GM21723 (cell line): ENCODE results near the gene MSLN.

Source experiments
- ATAC-seq: cut with Tn5 transposase; IDR thresholded peaks from one replicate; pipeline ENCODE4 v1.9.1; 2021; ENCODE audit warnings: mild to moderate bottlenecking, moderate library complexity; ENCODE audit not compliant: unreplicated experiment

MSLN gene

DNA sequence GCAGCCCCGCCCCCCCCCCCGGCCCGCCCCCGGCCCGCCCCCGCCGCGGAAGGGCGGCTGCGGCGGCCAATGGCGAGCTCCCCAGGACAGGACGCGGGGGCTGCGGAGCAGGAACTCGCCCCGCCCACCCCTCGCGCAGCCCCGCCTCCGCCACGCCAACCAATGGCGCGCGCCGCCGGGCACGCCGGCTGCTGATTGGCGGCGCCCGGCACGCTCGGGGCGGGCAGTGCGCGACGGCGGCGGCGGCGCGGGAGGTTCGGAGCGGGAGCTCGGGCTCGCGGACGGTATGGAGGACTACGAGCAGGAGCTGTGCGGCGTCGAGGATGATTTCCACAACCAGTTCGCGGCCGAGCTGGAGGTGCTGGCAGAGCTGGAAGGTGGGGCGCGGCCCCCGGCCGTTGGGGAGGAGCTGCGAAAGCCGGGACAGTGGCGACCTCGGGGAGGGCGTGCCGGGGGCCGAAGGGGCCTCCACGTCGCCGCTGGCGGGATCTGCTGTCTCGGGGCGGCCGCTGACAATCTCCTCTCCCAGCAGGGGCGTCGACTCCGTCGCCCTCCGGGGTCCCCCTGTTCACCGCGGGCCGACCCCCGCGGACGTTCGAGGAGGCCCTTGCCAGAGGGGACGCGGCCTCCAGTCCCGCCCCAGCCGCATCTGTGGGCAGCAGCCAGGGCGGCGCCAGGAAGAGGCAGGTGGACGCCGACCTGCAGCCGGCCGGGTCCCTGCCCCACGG lies 28.0 kb downstream of the MSLN start, which contains the start of gene CHTF18:
Gene CHTF18 (plus strand): TSS at position 222 of the 728 bp plus-strand sequence. CDS start 65 bp downstream, at position 287.
- peak; percentile 61 for ATAC-seq

DNA sequence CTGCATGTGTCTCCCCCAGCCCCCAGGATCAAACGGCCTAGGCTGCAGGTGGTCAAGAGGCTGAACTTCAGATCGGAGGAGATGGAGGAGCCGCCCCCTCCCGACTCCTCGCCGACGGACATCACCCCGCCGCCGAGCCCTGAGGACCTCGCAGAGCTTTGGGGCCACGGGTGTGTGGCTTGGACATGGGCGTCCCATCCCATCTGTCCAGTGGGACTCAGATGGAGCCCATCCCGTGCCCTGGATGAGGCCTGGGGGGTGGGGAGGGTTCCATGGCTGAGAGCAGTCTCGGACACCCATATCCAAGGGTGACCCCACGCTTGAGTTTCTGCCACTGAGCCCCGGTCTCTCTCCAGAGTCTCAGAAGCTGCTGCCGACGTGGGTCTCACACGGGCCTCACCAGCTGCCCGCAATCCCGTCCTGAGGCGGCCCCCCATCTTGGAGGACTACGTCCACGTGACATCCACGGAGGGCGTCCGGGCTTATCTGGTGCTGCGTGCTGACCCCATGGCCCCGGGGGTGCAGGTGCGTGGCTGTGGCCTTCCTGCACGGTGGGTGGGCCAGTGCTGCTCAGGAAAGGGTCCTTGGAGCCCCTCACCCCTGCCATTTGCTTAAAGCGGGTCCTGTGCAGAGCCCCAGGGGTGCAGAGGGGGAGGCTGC lies 28.8 kb downstream of the MSLN start:
- ATAC-seq: no peak

DNA sequence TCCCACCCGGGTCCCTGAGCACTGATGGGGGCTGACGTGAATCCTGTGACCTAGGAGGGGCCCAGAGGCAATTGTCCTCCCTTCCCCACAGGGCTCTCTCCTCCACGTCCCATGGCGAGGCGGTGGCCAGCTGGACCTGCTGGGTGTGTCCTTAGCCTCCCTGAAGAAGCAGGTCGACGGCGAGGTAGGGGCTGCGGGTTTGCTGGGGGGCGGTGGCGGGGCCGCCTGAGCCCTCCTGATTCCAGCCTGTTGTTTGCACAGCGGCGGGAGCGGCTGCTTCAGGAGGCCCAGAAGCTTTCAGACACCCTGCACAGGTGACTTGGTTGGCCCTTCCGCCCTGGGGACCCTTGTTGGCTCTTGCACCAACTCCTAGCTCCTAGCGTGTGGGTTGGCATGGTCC lies 29.6 kb downstream of the MSLN start:
- ATAC-seq: no peak

DNA sequence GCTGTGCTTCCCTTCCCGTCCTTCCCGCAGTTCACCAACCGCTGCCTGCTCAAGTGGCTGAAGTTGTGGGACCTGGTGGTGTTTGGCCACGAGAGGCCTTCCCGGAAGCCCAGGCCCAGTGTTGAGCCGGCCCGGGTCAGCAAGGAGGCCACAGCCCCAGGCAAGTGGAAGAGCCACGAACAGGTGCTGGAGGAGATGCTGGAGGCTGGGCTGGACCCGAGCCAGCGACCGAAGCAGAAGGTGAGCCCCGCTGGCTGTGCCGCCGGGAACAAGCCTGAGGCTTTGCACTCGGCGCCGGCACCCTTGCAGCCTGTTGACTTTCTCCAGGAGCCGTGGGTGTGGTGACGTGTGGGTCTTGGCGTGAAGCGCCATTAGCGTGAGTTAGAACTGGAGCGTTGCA lies 30.6 kb downstream of the MSLN start:
- no peak for ATAC-seq

DNA sequence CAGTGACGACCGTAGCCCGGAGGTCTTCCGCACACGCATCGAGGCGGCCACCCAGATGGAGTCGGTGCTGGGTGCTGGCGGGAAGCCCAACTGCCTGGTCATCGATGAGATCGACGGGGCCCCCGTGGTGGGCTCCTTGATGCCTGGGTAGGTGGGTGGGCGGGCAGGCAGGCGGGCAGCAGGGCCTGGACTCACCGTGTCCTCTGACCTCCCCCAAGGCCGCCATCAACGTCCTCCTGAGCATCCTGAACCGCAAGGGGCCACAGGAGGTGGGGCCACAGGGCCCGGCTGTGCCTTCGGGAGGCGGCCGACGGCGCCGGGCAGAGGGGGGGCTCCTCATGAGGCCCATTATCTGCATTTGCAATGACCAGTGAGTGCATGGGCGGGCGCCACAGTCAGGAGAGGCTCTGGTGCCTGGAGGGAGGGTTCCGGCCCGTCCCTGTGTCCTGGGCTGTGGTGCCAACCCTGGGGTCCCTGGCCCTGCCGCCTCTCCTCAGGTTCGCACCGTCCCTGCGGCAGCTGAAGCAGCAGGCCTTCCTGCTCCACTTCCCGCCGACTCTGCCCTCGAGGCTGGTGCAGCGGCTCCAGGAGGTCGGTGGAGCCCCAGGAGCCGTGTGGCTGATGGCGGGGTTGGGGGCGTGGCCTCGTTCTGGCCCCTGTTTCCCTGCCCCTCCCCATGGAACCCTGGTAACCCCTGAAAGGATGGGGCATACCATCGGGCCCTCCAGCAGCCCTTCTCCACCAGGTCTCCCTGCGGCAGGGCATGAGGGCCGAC lies 31.9 kb downstream of the MSLN start:
- no peak for ATAC-seq

DNA sequence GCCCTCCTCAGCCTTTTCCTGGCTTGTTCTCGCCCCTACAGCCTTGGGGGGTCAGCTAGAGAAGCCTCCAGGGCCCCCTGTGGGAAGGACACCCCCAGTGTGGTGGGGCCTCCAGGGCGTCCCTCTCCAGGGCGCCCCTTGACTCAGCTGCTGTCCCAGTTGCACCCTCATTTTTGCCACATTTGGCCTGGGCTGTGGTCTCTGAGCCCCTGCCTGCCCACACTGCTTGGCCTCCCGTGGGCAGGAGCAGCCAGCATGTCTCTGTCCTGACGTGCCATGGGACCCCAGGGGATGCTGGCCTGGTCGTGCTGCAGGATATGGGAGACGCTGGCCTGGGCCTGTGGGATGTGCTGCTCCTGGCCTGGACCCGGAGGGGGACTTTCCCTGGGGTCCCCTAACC lies 32.9 kb downstream of the MSLN start:
- no peak for ATAC-seq

DNA sequence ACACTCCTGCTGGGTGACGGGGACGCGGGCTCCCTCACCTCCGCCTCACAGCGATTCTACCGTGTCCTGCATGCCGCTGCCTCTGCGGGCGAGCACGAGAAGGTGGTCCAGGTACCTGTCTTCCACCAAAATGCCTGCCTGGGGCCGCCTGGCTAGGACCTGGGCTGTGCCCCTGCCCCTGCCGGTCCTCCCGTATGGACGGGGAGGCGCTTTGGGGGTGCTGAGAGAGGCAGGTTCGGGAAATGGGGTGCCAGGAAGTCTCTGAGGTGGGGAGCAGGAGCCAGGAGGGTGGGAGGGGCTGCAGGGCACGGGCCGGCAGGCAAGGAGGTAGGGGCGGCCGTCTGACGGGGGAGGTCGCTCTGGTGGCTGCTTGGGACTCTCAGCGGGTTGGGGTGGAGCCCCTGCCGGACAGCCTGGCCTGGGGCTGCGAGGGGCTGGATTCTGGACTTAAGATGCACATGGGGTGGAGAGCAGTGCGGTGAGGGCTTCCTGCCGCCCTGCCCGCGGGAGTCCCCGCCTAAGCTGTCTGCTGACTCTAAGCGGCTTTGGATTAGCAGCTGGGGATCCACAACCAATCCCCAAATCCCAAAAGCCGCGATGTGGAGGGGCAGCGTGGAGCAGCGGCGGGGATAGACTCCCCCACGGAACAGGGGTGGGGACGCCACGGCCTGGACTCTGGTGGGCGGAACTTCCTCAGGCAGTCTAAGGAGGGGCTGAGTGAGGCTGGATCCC lies 33.7 kb downstream of the MSLN start:
- ATAC-seq: no peak

DNA sequence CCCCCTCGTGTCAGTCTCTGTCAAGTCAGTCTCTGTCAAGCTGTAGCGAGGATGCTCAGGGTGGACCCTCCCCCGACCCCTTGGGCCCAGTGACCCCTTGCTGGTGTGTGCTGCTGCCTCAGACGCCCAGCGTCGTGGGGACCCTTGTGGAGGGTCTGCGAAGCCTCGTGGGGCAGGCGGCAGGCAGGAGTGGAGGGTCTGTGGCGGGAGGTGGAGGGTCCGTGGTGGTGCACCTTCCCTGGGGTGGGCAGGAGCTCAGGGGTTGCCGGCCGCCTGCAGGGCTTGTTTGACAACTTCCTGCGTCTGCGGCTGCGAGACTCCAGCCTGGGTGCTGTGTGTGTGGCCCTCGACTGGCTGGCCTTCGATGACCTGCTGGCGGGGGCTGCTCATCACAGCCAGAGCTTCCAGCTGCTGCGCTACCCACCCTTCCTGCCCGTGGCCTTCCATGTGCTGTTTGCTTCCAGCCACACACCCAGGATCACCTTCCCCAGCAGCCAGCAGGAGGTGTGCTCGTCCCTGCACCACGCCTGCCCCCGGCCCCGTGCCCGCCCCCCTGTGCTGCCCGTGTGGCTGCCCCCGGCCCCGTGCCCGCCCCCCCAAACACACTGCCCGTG lies 34.4 kb downstream of the MSLN start:
- no peak for ATAC-seq

DNA sequence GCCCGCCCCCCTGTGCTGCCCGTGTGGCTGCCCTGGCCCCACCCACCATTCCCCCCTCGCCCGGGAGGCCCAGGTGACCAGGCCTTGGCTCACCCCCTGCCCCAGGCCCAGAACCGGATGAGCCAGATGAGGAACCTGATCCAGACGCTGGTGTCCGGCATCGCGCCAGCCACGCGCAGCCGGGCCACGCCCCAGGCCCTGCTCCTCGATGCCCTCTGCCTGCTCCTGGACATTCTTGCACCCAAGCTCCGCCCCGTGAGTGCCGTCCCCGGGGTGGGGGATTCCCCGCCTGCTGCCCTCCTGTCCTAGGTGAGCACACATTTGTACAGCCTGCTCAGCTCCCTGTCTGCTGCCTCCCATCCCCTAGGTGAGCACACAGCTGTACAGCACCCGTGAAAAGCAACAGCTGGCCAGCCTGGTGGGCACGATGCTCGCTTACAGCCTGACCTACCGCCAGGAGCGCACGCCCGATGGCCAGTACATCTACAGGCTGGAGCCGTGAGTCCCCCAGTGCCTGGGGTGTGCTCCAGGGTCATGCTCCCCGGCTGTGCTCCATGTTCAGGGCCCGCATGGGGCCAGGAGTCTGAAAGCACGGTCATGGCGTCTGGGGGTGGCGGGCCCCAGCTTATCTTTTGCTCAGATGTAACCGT lies 35.2 kb downstream of the MSLN start:
- ATAC-seq: no peak

DNA sequence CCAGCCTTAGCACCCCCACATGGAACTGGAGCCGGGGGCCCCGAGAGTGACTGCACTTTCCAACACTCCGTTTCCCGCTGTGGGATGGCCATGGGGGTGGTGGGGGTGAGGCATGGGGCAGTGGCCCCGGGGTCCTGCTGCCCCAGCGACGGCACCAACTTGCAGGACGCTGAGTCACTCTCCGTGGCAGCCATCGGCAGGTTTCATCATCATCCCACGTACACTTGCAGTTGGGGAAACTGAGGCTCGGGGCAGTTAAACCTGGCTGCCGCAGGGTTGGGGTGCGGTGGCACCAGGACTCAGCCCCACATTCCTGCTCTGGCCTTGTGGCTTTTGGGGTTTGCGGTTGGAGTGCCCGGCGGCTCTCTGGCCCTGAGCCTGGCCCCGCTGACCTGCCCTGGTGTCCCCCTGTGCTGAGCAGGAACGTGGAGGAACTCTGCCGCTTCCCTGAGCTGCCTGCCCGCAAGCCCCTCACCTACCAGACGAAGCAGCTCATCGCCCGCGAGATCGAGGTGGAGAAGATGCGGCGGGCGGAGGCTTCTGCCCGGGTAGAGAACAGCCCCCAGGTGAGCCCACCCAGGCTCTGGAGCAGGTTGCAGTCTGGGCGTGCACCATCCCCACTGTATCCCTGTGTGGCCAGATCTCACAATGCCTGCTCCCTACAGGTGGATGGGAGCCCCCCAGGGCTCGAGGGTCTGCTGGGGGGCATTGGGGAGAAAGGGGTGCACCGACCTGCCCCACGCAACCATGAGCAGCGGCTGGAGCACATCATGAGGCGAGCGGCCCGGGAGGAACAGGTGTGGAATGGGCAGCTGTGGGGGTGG lies 36.0 kb downstream of the MSLN start:
- no peak for ATAC-seq

DNA sequence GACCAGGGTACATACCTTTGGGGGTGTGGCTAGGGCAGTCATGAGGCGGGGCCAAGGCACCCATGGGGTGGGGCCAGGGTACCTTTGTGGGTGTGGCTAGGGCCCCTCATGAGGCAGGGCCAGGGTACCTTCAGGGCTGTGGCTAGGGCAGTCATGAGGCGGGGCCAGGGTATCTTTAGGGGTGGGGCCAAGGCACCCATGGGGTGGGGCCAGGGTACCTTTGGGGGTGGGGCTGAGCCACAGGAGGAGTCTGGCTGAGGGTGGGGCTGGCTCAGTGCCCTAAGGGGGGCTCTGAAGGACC lies 36.5 kb downstream of the MSLN start:
- no peak for ATAC-seq

DNA sequence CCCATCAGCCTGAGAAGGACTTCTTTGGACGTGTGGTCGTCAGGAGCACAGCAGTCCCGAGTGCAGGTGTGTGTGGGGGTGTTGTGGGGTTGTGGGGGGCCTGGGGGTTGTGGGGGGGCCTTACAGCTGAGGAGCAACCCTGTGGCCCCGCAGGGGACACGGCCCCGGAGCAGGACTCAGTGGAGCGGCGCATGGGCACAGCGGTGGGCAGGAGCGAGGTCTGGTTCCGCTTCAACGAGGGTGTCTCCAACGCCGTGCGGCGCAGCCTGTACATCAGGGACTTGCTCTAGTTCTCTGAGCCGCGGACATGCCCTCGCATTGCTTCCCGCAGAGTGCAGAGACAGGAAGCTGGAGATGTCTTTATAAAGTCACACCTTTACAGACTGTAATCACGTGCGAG lies 37.2 kb downstream of the MSLN start:
- no peak for ATAC-seq

DNA sequence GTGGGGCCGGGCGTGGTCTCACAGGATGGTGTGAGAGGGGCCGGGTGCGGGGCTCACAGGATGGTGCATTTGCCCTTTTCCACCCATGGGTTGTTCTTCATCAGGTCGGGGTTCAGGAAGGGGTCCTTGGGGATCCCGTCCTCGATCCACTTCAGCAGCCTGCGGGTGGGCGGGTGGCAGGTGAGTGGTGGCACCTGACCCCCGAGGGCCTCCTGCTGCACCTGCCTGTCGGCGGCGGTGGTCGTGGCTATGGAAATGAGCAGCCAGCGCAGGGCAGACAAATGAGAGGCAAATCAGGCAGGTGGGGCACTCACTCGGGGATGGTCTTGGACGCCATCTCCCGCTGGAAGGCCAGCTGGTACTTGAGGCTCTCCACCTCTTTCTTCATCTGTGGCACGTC lies 38.1 kb downstream of the MSLN start:
- no peak for ATAC-seq

DNA sequence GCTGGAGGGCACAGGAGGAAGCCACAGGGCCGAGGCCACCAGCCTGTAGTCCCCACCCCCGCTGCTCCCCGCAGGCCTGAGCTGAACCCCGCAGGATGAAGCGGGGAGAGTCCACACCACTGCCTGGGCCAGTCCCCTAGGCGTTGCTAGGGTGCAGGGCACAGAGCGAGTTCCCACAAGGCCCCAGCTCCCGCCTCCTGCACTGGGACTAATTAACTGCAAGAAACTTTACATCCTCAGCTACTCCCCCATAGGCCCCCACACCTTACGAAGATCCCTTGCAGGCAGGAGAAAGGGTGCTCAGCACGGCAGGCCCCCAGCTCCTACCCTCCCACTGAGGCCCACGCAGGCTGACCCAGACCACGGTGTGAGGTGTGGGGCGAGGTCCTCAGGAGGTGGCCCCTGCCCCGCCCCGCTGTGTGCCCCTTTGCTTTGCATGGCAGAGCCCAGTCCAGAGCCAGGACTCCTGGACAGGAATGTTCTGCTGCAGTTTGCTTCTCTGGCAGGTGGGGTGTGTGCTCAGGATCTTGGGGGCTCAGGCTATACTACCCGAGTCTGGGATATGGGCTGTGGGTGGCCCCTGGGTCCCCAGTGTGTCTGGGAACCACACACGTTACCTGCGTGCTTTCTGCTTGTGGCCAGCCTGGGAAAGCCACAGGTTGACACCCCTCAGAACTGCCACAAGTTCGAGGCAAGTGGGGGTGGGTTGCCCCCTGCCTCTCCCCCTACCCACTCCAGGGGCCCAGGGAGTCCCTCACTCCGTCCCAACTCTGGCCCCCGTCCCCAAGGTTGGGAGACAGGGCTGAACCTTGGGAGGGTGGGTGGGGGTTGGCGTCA lies 38.8 kb downstream of the MSLN start:
- no peak for ATAC-seq

DNA sequence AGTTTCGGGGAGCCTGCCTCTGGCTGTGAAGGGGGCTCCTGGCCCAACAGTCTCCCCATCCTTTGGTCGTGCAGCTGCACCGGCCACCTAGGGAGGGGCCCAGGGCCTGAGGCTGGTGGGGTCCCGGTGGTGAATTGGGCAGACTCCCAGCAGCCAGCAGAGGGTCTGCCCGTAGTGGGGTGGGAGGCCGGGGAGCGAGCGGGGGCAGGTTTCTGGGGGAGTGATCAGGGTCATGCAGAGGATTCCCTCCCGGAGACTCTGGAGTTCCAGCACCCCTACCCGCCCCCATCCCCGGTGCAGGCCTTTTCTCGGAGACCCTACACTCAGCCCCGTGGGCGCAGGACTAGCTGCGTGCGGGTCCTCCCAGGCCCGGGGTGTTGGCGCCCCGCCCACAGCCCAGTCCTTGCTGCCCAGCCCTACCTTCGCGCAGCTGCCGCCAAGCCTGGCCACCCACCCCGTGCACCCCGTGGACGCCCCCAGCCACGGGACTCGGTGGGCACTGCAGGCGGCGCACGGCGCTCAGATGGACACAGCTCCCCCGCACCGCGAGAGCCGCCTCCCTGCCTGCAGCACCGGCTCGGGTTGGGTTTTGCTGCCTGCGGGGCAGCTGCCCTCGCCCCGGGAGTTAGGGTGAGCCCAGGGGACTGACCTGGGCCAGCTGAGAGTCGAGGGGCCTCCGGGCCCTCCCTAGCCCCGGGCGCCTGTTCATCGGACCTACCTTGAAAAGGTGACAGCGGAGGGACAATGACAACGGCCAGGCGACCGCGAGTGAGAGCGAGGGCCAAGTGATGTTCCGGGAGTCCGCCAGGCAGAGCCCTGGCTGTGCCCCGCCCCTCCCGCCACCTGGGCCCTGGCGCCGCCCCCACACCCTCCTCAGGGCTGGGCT lies 39.7 kb downstream of the MSLN start, which contains the start of gene GNG13:
Gene GNG13 (minus strand): TSS at position 787 of the 886 bp plus-strand sequence. CDS start 1,657 bp downstream, outside the sequence.
- ATAC-seq: no peak

DNA sequence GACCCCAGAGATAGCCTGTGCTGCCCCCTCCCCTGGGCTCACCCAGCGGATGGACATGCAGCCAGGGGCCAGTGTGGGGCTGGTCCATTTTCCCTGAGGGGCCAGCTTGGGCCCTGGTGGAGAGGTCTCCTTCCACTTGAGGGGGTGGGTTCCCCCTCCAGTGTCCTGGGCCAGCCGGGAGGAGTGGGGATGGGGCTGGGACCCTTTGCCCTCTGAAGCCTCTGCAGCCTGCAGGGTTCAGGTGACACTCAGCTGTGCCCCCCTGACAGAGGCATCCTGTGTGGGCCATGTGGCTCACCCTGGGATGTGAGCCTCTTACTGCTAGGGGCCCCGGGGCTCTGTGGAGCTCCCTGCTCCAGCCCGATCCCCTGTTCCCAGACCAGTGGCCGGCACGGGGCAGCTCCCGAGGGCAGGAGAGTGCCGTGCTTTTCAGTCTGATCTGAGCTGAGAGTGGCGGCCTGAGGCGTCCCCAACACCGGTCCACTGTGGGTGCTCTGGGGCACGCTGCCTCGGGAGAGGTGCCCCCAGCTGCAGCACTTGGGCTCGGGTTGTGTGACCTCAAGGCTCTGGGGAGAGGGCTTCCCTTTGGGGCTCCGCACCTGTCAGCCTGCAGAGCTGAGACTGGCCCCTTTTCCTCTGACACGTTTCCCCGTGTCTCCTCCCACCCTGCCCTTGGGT lies 40.4 kb downstream of the MSLN start:
- no peak for ATAC-seq
